HG02759 (cell line): Measurements from ENCODE around the gene TMEM192.
"Not testable (repeated sequence)": the region's sequence is repeated elsewhere in the genome, so short reads cannot be mapped to it uniquely, and the experiment has no call there.

Experiments
- ATAC-seq: cut with Tn5 transposase; IDR thresholded peaks from one replicate; pipeline ENCODE4 v1.9.1; 2021; ENCODE audit warnings: mild to moderate bottlenecking, moderate library complexity; ENCODE audit not compliant: unreplicated experiment

The TMEM192 gene

GRCh38 chr4:165094873-165095272, 17.8 kb downstream of the TMEM192 start:
- no peak for ATAC-seq

GRCh38 chr4:165092187-165092586, 20.5 kb downstream of the TMEM192 start:
- ATAC-seq = not testable (repeated sequence)

GRCh38 chr4:165088366-165088765, 24.3 kb downstream of the TMEM192 start:
- ATAC-seq = no peak

- ATAC-seq = no peak
Observed at GRCh38 chr4:165085946-165086345, 26.7 kb downstream of the TMEM192 start.

- ATAC-seq = not testable (repeated sequence)
Observed at GRCh38 chr4:165084787-165085186, 27.9 kb downstream of the TMEM192 start.

GRCh38 chr4:165079476-165079875, 33.2 kb downstream of the TMEM192 start:
- ATAC-seq = no peak

- no peak for ATAC-seq
Observed at GRCh38 chr4:165077034-165077578, 35.6 kb downstream of the TMEM192 start.

GRCh38 chr4:165073346-165073745, 39.3 kb downstream of the TMEM192 start:
- not testable (repeated sequence) for ATAC-seq

GRCh38 chr4:165070560-165070959, 42.1 kb downstream of the TMEM192 start:
- ATAC-seq = no peak

GRCh38 chr4:165060938-165061337, 51.7 kb downstream of the TMEM192 start:
- ATAC-seq = no peak

- no peak for ATAC-seq
Observed at GRCh38 chr4:165059386-165059785, 53.3 kb downstream of the TMEM192 start.

- ATAC-seq = no peak
Observed at GRCh38 chr4:165058666-165059065, 54.0 kb downstream of the TMEM192 start.

- ATAC-seq = no peak
Observed at GRCh38 chr4:165055601-165056000, 57.1 kb downstream of the TMEM192 start.

GRCh38 chr4:165053645-165054044, 59.0 kb downstream of the TMEM192 start, which contains the start of gene TRIM75:
Gene TRIM75, plus strand, starts transcription at chr4:165053866. Its CDS starts 5,282 bp downstream, at chr4:165059148.
- ATAC-seq = no peak

GRCh38 chr4:165052627-165053026, 60.0 kb downstream of the TMEM192 start:
- no peak for ATAC-seq

- ATAC-seq = no peak
Observed at GRCh38 chr4:165048170-165048569, 64.5 kb downstream of the TMEM192 start.

- ATAC-seq = no peak
Observed at GRCh38 chr4:165031436-165032211, 81.0 kb downstream of the TMEM192 start, which contains the start of gene TRIM60. Gene TRIM60, plus strand, starts transcription at chr4:165031999. Its CDS starts 8,074 bp downstream, at chr4:165040073.

- ATAC-seq = no peak
Observed at GRCh38 chr4:165027762-165028402, 84.8 kb downstream of the TMEM192 start.

- ATAC-seq = not testable (repeated sequence)
Observed at GRCh38 chr4:165025782-165026181, 86.9 kb downstream of the TMEM192 start.
